ENCODE results near the gene LTBP1.

The LTBP1 gene

DNA sequence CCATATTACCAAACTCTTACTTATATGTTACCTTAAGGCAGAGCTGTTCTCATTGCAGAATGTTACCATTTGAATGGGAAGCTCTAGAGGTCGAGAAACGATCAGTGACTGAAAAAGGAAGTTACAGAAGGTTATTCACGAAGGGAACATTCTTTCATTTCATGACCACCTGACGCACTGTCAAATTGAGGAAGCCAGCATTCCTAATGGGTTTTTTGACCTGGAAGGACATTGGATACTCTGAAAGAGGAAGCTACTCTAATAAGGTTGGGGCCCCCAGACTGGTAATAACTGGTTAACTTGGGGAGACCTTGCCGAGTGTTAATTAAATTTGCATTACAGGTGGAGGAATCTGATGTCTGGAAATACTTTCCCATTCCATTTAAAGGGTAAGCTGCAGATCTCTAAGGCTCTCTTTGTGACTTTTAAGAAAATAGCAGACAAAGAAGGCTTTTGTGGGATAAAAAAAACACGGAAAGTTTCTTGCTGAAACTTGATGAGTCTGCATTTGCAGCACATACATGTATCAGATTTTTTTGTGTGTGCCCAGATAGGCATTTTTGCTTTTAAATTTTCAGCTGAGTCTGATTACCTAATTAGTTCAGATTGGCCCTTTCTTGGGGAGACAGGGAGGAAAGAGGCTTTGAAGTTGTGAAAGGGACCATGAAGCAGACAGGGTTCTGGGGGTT, 137.1 kb downstream of the LTBP1 start:
- DNase-seq: no peak

DNA sequence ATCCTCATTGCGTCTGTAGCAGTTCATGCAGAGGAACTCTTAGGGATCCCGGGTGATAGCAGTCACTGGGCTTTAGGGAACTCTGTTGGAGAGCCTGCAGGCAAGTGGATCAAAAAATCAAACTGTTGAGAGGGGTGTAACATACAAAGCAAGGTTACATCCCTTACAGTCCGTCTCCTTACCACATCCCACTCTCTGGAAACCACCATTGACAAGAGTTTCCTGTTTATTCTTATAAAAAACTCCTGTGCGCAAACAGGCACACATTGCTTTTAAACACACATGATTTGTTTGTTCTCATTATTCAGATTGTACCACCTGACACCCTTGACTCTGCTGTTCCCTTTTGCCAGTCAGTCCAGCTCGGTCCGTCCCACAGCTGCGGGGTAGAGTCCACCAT, 137.7 kb downstream of the LTBP1 start:
- no peak for DNase-seq

DNA sequence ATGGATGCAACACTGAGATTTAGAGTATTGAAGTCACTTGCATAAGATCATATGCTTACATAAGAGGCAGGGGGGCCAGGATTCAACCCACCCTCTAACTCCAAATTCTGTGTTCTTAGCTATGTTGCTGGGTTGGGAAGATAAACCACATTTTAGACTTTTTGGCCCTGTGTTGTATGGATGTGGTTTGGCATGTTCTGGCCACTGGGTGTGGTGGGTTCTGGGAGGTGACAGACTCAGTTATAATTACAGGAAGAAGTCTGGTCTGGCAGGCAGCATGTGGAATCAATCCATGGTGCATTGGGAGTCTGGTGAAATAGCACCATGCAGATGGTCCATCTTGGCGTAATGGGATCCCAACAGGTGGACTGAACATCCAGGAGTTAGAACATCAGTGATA, 138.9 kb downstream of the LTBP1 start:
- DNase-seq: no peak

DNA sequence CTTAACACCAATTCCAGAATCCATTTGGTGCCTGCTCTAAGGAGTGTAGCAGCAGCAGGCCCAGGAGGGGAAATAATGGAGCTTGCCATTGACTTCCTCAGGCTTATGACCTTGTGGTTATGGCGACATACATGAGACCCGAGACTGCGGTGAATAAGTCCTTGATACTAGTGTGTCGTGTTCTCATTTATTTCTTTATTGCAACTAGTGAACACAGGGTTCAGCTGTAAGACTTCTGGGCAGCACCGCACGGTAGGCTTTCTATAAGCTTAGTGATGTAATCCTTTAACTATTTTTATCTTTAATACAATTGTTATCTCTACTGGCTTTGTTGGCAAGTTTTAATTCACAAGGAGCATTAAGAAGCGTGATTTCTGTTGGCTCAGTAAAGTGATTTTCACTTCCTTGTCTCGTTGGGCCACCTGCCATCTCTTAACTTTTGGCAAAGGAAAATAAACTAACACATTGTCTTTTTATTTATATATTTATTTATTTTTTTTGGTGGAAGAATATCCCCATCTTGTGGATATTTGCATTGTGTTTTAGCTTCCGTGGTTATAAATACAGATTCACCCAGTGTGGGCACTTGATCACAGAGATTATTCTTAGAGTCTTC, 139.8 kb downstream of the LTBP1 start:
- no peak for DNase-seq

DNA sequence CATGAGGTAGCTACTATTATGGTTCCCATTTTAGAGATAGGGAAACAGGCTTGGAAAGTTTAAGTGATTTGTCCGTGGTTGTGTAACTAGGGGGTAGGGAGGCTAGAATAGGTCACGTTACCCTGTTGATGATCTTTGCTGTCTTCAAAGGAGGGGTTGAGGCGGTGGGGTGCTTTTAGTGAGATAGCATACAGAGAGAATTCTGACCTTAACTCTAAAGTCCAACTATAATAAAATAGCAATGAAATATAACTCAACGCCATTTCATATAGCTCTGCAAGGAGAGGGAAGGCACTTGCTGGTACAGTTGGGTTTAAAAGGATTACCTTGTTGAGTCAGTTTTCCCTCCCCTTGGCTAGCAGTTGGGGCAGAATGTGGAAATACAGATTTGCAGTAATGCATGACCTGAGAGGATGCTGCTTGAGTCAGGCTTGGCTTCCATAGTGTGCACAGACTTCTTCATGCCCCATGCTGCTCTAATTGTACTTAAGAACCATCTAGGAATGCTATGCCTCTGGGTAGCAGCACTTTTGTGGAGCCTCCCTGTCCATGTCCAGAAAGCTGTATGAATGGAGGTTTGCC, 143.9 kb downstream of the LTBP1 start:
- DNase-seq: no peak

DNA sequence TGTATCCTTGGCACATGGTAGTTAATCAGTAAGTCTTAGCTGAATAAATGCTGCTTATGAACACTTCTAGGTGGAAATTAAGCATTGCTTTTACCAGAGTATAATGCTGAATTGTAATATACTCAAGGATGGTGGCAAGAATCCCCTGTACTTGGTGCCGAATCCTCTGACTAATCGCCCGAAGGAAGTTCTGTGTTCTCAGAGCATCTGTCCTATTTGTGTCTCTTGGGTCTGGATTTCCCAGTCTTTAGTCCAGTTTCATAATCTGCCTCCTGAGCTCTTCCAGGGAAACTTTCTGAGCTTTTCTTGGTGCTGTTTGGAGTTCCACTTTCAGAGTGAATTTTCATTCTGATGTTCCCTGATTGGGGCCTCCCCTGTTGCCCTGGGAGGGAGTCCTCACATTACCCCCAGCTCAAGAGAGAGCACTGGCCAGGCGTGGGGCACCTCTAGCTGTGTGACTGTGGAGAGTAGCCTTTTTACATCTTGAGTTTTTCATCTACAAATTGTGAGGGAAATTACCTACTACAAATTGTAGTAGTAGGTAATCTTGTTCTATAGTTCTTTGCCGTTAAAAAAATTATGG, 144.9 kb downstream of the LTBP1 start:
- DNase-seq: no peak

DNA sequence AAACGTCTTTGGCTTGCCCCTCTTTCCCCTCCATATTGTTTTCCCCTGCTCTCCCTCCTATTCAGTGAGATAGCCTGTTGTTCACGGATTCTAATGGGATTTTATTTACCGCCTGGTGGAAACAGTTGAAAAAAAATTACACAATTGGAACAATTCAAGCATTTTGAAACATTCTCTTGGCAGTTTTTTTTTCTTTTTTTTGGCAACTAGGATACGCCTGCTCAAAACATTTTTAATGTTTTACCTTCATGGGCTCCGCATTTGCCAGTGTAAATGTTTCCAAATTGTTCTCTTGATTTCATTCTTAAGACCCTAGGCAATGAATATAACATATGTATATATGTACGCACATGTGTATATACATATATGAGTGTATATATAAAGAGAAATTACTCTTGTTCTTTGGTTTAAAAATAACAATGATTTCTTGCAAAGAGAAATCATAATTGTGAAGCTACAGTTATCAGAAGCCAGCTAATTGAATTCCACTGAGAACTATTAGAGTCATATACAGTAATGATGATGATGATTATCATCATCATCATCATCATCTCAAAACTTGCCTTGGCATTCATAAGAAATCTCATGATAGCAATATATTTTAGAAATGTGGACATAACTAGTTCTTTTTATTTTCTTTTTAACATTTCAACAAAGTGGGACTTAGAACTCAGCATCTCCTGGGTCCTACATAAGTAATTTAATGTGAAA, 146.7 kb downstream of the LTBP1 start:
- DNase-seq: no peak

DNA sequence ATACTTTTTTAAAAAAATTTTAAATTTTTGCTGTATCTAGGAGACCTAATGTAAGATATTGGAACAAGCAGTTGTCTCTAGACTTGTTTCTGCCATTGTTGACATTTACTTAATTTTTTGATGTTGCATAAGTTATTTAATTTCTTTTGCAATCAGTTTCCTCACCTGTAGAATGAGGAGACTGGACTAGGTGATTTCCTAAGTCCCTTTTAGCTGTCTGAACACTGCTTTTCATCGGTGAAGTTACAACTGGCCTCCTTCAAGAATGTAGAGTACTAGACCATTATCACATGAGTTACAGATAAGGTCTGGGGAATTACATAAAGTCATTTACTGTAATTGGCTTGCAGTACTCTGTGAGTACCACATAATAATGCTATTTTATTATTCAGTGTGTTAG, 147.6 kb downstream of the LTBP1 start:
- no peak for DNase-seq

DNA sequence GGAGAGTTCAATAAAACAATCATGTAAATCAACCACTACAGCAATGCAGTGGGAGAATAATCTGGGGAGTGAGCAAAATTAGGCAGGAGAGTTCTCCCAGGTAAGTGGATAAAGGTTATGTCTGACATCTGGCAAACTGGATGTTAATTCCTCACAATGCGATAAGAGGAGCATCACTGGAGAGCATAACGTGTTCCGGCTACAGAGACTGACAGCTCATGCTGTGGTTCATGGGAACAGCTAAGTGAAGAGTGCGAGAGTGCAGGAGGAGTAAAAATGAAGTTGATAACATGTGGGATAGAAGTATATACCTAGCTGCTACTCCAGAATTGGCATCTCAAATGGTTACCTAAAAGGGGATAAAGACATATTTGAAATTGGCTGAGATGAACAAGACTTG, 153.2 kb downstream of the LTBP1 start:
- DNase-seq: no peak

DNA sequence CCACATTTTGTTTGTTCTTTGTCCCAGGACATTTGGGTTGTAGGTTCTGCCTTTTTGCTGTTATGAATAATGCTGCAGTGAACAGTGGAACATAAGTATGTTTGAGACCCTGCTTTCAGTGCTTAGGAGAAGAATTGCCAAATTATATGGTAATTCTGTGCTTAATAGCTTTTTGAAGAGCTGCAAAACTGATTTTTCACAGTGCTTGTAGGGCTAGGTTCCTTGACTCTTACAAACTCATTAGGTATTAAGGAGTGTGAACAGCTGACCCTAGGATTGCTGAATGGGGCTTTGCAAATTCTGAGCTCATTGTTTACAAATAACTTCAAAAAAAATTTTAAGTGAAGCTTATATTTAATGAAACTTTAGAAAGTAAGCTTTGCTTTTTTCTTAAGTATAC, 154.2 kb downstream of the LTBP1 start:
- DNase-seq: no peak

DNA sequence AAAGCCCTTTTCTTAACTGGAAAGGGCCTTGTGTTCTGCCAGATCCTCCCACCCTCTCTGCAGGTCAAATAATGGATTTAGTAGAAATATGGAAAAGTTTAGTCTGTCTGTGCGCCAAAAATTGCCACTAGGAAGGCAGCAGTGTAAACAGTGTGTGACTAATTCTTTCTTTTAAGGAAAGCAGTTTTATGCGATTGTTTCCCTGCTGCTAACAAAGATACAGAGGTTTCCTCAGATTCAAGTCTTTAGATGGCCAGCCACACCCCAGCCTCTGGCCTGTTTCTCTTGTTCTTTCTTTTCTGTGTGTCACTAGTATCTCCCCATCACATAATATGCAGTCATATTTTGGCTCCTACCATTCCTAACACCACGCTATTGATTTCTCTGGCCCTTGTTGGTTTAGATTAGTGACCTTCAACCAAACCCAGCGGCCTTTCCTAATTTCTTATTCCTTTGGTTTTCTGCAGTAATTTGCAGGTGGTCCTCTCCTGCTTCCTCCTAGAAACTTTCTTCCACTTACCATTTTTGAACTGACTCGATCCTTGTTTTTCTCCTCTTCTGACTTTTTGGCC, 157.4 kb downstream of the LTBP1 start:
- no peak for DNase-seq

DNA sequence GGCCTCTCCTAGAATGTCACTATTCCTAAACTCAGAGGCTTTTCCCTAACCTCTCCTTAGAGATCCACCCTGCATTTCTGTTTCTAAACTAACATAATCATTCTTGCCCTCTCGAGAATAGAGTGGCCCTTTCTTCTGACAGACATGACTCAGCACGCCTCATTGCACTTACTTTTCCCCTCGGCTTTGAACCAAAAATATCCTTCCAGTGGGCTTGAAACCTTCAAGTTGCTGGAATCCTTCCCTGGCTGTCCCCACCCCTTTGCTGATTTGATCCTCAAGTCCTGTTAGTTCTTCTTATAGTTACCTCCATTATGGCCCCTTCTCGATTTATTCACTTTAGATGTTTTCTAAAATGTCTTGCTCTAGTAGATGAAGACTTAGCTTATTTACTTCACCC, 158.0 kb downstream of the LTBP1 start:
- no peak for DNase-seq

DNA sequence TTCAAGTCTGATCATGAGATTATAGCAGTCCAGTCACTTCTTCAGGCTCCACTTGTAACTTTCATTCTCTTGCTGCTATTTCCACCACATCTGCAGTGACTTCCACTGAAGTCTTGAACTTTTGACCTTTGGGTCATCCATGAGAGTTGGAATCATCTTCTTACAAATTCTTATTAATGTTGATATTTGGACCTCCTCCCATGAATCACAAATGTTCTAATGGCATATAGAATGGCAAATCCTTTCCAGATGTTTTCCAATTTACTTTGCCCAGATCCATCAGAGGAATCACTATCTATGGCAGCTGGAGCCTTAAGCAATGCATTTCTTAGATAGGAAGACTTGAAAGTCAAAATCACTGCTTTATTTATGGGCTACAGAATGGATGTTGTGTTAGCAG, 159.4 kb downstream of the LTBP1 start:
- DNase-seq: no peak

DNA sequence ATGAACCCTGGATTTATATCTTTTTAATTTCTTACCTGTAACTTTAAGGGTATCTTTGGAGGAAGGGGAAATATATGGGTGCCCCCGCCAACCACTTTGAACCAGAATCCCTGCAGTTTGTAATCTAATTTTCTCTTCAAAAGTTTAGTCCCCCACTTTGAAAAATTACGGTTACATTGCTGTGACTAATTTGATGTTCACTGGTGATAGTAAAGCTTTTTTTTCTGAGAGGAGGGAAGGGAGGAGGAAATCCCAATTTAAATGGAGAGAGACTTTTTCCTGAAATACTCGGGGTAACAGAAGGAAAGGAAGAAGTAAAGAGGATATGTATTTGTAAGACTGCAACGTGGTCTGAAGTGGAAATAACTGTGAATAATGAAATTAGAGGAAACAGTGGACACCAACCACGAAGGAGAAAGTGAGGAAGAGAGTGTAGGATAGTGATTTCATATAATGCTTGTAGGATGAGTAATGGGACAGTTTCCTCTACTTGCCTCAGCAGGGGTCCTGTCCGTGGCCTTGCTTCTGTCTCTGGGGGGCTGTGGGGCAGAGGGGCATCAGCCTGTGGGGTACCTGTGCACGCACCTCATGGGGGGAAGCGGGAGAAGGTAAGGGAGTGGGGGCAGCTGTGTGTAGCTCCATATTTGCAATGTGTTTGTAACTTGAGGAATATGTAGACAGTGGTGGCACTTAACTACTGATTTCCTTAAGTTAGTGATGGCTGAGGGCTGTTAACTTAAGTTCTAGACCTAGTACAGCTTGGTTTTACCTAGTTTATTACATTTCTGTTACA, 161.1 kb downstream of the LTBP1 start:
- DNase-seq: no peak

DNA sequence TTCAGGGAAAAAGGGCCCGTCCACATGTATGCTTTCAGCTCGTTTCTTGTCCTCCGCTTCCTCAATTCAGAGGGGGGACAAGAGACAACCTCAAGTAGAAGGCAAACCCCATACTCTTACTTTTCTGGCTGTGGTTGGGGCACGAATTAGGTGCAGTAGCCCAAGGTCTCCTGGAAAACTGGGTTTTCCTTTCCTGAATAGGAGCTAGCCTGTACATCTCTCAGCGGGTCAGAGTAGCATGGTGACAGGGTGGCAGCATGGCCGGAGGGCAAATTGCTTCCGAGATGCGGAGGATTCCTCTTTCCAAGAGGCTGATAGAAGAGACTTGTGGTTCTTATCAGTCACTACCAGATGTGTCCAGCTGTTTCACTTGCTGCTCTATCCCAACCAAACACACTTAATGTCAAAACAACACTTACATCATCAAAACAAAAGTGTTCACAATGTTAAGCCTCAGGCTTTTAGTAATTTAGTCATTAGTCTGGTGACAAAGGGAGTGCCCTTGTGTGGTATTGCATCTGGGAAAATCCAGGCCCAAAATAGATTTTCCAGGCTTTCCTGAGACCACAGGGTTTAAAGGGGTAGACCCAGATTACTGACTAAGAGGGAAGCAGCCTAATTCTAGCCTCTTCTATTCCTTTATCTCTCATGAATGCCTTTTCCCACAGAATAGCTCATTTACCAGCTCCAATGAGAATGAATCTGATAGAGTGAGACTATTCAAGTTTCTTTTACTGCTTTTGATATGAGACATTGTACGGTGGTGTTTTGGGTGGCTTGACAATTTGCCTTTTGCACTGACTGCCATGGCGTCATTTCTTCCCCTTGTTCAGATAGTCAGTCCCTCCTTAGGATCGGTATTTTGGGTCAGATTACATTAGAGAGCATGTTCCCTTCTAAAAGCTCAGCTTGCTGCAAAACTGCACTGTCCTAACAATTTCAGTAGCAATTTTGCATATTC, 162.0 kb downstream of the LTBP1 start:
- DNase-seq: no peak

DNA sequence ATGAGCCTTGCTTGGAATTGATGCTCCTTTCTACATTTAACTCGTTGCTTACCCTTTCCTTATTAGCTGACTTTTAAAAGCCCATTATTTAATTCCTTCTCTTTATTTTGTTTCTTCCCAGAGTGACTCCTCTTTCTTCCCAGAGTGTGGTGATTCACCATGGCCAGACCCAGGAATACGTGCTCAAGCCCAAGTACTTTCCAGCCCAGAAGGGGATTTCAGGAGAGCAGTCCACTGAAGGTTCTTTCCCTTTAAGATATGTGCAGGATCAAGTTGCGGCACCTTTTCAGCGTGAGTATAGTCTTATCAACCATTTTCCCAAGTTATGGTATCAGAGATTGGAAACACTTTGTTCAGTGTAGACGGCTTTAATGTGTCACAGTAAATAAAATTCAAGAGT, 163.7 kb downstream of the LTBP1 start:
- DNase-seq: no peak

DNA sequence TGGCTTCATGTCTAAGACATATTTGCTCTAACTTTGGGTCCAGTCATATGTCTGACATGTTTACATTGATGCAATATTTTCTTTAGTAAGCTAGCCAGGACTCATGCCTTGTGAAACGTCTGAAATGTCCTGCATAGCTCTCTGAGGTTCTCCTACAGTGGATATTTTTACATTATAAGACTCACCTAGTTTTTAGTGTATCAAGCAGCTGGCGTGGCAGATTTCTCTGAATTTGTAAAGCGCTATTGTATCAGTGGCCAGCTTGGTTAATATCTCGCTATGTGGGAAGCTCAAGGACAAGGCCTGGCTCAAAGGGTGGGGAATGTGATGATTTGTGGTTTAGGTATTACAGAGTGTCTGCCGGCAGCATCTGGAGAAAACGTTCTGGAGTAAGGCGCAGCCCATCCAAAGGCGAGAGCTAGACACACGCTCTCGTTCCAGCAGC, 164.3 kb downstream of the LTBP1 start:
- no peak for DNase-seq

DNA sequence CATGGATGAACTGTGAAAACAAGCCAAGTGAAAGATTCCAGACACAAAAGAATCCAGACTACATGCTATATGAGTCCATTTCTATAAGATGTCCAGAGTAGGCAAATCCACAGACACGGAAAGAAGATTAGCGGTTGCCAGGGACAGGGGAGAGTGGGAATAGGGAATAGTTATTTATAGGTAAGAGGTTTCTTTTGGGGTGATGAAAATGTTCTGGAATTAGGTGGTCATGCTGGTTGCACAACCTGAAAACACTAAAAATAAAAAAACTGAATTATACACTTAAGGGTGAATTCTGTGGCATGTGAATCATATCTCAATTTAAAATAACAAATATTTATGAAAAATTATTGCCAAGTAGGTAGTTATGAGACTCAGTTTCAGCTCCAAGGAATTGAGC, 168.4 kb downstream of the LTBP1 start:
- no peak for DNase-seq

DNA sequence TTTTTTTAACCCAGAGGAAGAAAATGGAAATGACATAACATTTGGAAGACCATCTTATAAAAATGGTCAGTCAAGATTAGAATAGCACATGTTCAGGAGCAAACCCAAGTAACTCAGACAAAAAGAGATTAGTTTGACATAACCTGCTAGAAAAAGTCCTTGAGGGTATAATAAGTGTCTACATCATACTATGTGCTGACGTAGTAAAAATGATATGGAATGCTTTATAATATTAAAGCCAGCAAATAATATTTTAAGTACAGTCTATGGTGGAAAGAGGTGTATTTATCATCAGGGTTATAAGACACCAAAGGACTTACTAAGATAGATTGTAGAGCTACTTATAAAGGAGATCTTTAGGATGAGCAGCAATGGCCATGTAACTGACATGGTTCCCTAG, 169.0 kb downstream of the LTBP1 start:
- no peak for DNase-seq

DNA sequence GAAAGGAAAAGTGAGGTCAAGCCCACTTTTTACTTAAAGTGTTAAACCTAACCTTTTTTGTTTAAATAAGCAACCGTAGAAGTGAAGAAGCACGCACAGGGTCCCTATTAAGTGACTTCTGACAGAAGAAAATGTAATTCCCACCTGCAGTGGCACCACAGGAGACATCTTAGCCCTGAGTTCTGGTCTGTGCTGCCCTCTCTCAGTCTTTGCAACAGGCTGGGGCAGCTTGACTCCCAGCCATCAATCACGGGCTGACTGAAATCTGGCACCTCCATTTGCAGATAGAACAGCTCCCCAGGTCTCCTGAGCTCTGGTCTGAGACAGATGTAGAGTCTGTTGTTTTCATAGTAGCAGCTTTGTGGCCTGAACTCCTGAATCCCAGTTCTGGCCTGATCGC, 170.0 kb downstream of the LTBP1 start:
- DNase-seq: no peak

DNA sequence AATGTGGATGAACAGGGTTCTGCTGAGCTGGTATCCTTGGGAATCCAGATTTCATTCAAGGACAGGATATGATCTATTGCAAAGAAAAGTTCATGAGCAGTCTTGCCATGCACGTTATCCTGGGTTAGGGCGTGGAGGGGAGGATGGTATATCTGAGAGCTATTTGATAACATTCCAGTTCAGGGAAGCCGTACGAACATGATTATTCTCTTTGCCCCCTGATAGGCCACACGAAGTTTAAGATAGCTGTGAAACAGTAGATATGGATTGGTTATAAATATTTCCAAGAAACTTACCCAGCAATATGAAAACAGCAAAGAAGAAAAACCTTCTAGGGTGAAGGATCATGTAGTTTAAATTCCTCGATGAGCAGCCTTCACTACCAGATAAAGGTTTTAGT, 171.9 kb downstream of the LTBP1 start:
- no peak for DNase-seq
